Endodermal cell (in vitro differentiated cells): Measurements from ENCODE around the gene MSANTD2. TPM values are rescaled to one million over a fixed set of nuclear protein-coding genes. Genes with fewer than 3 reads are reported as not detected.

ENCODE experiments used
- DNase-seq: peaks from one replicate; pipeline ENCODE4 v3.0.0-alpha.2; 2017
- H3K27ac ChIP-seq: 2 replicates; pipeline ENCODE4 v1.5.1; 2013; ENCODE audit warnings: mild to moderate bottlenecking, low read depth, low read length, moderate library complexity
- H3K27me3 ChIP-seq: 2 replicates; pipeline ENCODE4 v1.6.1; 2013; ENCODE audit warnings: mild to moderate bottlenecking, low read length, moderate library complexity; ENCODE audit not compliant: insufficient read depth, control insufficient read depth, poor library complexity, severe bottlenecking
- H3K36me3 ChIP-seq: 2 replicates; pipeline ENCODE4 v1.7.0; 2013; ENCODE audit warnings: mild to moderate bottlenecking, low read length, moderate library complexity; ENCODE audit not compliant: control insufficient read depth, insufficient read depth
- H3K4me1 ChIP-seq: one replicate; pipeline ENCODE4 v1.7.0; 2013; ENCODE audit warnings: low read length; ENCODE audit not compliant: control insufficient read depth, insufficient read depth
- H3K4me3 ChIP-seq: 2 replicates; pipeline ENCODE4 v1.5.1; 2013; ENCODE audit warnings: mild to moderate bottlenecking, low read length, moderate library complexity
- H3K9ac ChIP-seq: 2 replicates; pipeline ENCODE4 v1.6.1; 2013; ENCODE audit warnings: mild to moderate bottlenecking, low read length, moderate library complexity; ENCODE audit not compliant: poor library complexity, severe bottlenecking; ENCODE audit errors: extremely low read depth
- H3K9me3 ChIP-seq: 2 replicates; pipeline ENCODE4 v1.6.1; 2013; ENCODE audit warnings: mild to moderate bottlenecking, low read length, moderate library complexity; ENCODE audit not compliant: control insufficient read depth
- H3K27ac Mint-ChIP-seq: 2 replicates; pipeline ENCODE4 v1.8.0; 2020; ENCODE audit warnings: mixed read lengths
- H3K27me3 Mint-ChIP-seq: 2 replicates; pipeline ENCODE4 v1.8.0; 2021; ENCODE audit warnings: mild to moderate bottlenecking, mixed read lengths; ENCODE audit not compliant: insufficient read depth
- H3K36me3 Mint-ChIP-seq: 2 replicates; pipeline ENCODE4 v1.8.0; 2020; ENCODE audit warnings: low read depth, mixed read lengths
- H3K4me1 Mint-ChIP-seq: 2 replicates; pipeline ENCODE4 v1.8.0; 2020; ENCODE audit warnings: mixed read lengths
- H3K4me3 Mint-ChIP-seq: 2 replicates; pipeline ENCODE4 v1.8.0; 2020; ENCODE audit warnings: mild to moderate bottlenecking, moderate library complexity, mixed read lengths
- H3K9me3 Mint-ChIP-seq: 2 replicates; pipeline ENCODE4 v1.8.0; 2020; ENCODE audit warnings: mild to moderate bottlenecking, mixed read lengths
- CTCF ChIP-seq: fragments of 200-600 bp; sonication (generic); conservative IDR thresholded peaks from 2 replicates; pipeline ENCODE4 v1.5.0; 2021; ENCODE audit warnings: antibody characterized with exemption, mild to moderate bottlenecking
- WGBS, 2 experiments: methylation state at CpG; one replicate each; pipeline versions ENCODE4 v1.1.5 to v1.1.7; 2013; ENCODE audit warnings: missing lambda C conversion rate in 2 of 2, mixed read lengths in 1 of 2; ENCODE audit not compliant: insufficient coverage in 1 of 2, insufficient read length in 1 of 2; 5-methylcytosine and 5-hydroxymethylcytosine counted together
- total RNA-seq, 2 donors: library from RNA; stranded (reverse); fragmentation: NEBNext Ultra II Directional in 1 of 2; extraction: Animal tissue kit (Norgen Biotek cat#: 25700) in 1 of 2; gene quantifications; 2 replicates in 1 of 2; 3 replicates in 1 of 2; pipeline ENCODE4 v1.2.1, GENCODE V29; 2021

The MSANTD2 gene
- total RNA-seq, 2 donors from 2014 or later = 18.3 to 21.3 TPM

DNA sequence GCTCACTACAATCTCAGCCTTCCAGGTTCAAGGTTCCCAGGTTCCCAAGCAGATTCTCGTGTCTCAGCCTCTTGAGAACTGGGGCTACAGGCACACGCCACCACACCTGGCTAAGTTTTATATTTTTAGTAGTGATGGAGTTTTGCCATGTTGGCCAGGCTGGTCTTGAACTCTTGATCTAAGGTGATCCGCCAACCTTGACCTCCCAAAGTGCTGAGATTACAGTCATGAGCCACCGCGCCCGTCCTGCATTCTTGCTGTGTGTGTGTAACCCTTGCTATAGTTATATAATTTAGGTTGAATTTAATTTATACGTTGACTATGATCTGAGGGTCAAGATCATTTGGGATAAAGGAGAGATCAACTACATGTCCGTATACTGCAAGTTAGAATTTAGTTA, 35.7 kb upstream of the MSANTD2 start:
- H3K4me1 Mint-ChIP-seq = peaks cover 11% of the 10 kb centered on the region
- H3K27me3 Mint-ChIP-seq = peaks cover 56% of the 10 kb centered on the region
- no peak for TF ChIP-seq CTCF
- no peak for DNase-seq
- WGBS, 2 experiments = 90 to 95% methylated on average over 8 of the region's 8 CpGs
- peaks cover 7% of the 10 kb centered on the region for H3K4me1 ChIP-seq
- H3K27me3 ChIP-seq = peaks cover 41% of the 10 kb centered on the region
- H3K9ac ChIP-seq = no peak overlapping the region
- H3K9me3 ChIP-seq = no peaks in the 10 kb centered on the region
- H3K4me3 ChIP-seq = no peak overlapping the region
- no peak overlapping the region for H3K27ac Mint-ChIP-seq
- no peak overlapping the region for H3K27ac ChIP-seq
- no peaks in the 10 kb centered on the region for H3K36me3 Mint-ChIP-seq
- no peaks in the 10 kb centered on the region for H3K9me3 Mint-ChIP-seq
- no peaks in the 10 kb centered on the region for H3K36me3 ChIP-seq
- H3K4me3 Mint-ChIP-seq = no peak overlapping the region

GRCh38 chr11:124834526-124835180, 34.4 kb upstream of the MSANTD2 start:
- no peak for DNase-seq
- Mint-ChIP-seq H3K4me1 (peaks cover 11% of the 10 kb centered on the region), H3K27ac (no peak overlapping the region), H3K4me3 (no peak overlapping the region), H3K36me3 (no peaks in the 10 kb centered on the region), H3K27me3 (peaks cover 63% of the 10 kb centered on the region), H3K9me3 (no peaks in the 10 kb centered on the region)
- H3K27me3 ChIP-seq = peaks cover 28% of the 10 kb centered on the region
- H3K9ac ChIP-seq = no peak overlapping the region
- no peak for TF ChIP-seq CTCF
- peaks cover 7% of the 10 kb centered on the region for H3K4me1 ChIP-seq
- 86% methylated on average over 3 of the region's 3 CpGs; no CpG with 5 or more reads in 1 of the 2 experiments for WGBS, 2 experiments
- no peak overlapping the region for H3K27ac ChIP-seq
- no peaks in the 10 kb centered on the region for H3K9me3 ChIP-seq
- H3K36me3 ChIP-seq = no peaks in the 10 kb centered on the region
- H3K4me3 ChIP-seq = no peak overlapping the region

DNA sequence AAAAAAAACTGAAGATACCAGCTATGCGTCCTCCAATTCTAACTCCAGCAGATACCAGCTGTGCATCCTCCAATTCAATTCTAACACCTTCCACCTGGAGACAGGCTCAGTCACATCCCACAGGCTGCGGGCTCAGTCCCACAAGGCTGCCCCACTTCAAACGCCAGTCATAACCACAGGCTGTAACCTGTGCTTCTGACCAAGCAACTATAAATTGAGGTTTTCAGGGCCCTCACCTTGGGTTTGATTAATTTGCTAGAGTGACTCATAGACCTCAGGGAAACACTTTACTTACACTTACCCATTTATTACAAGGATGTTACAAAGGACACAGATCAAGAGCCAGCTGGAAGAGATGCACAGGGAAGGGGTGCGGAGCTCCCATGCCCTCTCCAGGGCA, 32.4 kb upstream of the MSANTD2 start:
- no peak overlapping the region for H3K4me3 ChIP-seq
- no peak overlapping the region for H3K9ac ChIP-seq
- no peaks in the 10 kb centered on the region for H3K36me3 ChIP-seq
- H3K27ac ChIP-seq = no peak overlapping the region
- H3K27ac Mint-ChIP-seq = no peak overlapping the region
- DNase-seq = no peak
- TF ChIP-seq CTCF = no peak
- peaks cover 54% of the 10 kb centered on the region for H3K27me3 Mint-ChIP-seq
- H3K36me3 Mint-ChIP-seq = no peaks in the 10 kb centered on the region
- no peaks in the 10 kb centered on the region for H3K9me3 ChIP-seq
- H3K4me1 ChIP-seq = peaks cover 7% of the 10 kb centered on the region
- no peak overlapping the region for H3K4me3 Mint-ChIP-seq
- no peaks in the 10 kb centered on the region for H3K9me3 Mint-ChIP-seq
- peaks cover 11% of the 10 kb centered on the region for H3K4me1 Mint-ChIP-seq
- WGBS, 2 experiments = 84 to 87% methylated on average over 2 to 4 of the region's 4 CpGs
- peaks cover 7% of the 10 kb centered on the region for H3K27me3 ChIP-seq
